ENCODE data around the gene BCKDK. TPM values are rescaled to one million over a fixed set of nuclear protein-coding genes. Genes with fewer than 3 reads are reported as not detected.

The BCKDK gene
- total RNA-seq, 1 experiment from 2014 or later = 58.3 TPM

DNA sequence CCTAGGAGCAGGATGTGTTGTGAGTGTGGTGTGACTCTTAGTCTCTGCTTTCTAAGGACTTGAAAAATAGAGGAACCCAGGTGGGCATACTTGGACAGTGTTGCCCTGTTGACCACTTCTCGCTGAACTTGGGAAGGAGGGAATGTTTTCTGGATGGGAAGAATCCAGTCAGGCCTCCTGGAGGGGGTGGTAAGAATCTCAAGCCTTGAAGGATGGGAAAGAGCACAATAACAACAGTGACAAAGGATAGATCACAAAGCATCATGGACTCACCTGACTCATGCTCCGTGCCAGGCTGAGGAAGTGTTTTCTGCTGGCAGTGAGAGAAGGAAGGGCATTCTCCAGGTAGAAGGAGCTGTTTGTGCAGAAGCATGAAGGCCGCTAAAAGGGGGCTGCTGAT lies 17.7 kb downstream of the BCKDK start (continued):
- TF ChIP-seq, protein P1, sequence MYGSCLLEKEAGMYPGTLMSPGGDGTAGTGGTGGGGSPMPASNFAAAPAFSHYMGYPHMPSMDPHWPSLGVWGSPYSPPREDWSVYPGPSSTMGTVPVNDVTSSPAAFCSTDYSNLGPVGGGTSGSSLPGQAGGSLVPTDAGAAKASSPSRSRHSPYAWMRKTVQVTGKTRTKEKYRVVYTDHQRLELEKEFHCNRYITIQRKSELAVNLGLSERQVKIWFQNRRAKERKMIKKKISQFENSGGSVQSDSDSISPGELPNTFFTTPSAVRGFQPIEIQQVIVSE (CRISPR knock-in tag; IDR thresholded peaks at IDR 0.05; ENCODE audit: borderline replicate concordance) = no peak
- no peak for TF ChIP-seq SMAD3 (CRISPR knock-in tag; IDR thresholded peaks at IDR 0.05; ENCODE audit: borderline replicate concordance)
- TF ChIP-seq CREM (CRISPR knock-in tag; IDR thresholded peaks at IDR 0.05) = no peak
- TF ChIP-seq, protein P2, sequence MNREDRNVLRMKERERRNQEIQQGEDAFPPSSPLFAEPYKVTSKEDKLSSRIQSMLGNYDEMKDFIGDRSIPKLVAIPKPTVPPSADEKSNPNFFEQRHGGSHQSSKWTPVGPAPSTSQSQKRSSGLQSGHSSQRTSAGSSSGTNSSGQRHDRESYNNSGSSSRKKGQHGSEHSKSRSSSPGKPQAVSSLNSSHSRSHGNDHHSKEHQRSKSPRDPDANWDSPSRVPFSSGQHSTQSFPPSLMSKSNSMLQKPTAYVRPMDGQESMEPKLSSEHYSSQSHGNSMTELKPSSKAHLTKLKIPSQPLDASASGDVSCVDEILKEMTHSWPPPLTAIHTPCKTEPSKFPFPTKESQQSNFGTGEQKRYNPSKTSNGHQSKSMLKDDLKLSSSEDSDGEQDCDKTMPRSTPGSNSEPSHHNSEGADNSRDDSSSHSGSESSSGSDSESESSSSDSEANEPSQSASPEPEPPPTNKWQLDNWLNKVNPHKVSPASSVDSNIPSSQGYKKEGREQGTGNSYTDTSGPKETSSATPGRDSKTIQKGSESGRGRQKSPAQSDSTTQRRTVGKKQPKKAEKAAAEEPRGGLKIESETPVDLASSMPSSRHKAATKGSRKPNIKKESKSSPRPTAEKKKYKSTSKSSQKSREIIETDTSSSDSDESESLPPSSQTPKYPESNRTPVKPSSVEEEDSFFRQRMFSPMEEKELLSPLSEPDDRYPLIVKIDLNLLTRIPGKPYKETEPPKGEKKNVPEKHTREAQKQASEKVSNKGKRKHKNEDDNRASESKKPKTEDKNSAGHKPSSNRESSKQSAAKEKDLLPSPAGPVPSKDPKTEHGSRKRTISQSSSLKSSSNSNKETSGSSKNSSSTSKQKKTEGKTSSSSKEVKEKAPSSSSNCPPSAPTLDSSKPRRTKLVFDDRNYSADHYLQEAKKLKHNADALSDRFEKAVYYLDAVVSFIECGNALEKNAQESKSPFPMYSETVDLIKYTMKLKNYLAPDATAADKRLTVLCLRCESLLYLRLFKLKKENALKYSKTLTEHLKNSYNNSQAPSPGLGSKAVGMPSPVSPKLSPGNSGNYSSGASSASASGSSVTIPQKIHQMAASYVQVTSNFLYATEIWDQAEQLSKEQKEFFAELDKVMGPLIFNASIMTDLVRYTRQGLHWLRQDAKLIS (CRISPR knock-in tag; IDR thresholded peaks at IDR 0.05; ENCODE audit: borderline replicate concordance) = no peak
- TF ChIP-seq, protein P3, sequence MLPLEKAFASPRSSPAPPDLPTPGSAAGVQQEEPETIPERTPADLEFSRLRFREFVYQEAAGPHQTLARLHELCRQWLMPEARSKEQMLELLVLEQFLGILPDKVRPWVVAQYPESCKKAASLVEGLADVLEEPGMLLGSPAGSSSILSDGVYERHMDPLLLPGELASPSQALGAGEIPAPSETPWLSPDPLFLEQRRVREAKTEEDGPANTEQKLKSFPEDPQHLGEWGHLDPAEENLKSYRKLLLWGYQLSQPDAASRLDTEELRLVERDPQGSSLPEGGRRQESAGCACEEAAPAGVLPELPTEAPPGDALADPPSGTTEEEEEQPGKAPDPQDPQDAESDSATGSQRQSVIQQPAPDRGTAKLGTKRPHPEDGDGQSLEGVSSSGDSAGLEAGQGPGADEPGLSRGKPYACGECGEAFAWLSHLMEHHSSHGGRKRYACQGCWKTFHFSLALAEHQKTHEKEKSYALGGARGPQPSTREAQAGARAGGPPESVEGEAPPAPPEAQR (CRISPR knock-in tag; IDR thresholded peaks at IDR 0.05) = no peak
- no peak for TF ChIP-seq NFE2L1 (CRISPR knock-in tag; IDR thresholded peaks at IDR 0.05)
- TF ChIP-seq, protein P4, sequence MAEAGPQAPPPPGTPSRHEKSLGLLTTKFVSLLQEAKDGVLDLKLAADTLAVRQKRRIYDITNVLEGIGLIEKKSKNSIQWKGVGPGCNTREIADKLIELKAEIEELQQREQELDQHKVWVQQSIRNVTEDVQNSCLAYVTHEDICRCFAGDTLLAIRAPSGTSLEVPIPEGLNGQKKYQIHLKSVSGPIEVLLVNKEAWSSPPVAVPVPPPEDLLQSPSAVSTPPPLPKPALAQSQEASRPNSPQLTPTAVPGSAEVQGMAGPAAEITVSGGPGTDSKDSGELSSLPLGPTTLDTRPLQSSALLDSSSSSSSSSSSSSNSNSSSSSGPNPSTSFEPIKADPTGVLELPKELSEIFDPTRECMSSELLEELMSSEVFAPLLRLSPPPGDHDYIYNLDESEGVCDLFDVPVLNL (CRISPR knock-in tag; IDR thresholded peaks at IDR 0.05; ENCODE audit: borderline replicate concordance, low read depth) = no peak
- TF ChIP-seq ATF1 (CRISPR knock-in tag; IDR thresholded peaks at IDR 0.05) = no peak
- TF ChIP-seq TEAD1 (CRISPR knock-in tag; IDR thresholded peaks at IDR 0.05) = no peak
- no peak for TF ChIP-seq ZNF121 (CRISPR knock-in tag; IDR thresholded peaks at IDR 0.05)
- TF ChIP-seq, protein P5, sequence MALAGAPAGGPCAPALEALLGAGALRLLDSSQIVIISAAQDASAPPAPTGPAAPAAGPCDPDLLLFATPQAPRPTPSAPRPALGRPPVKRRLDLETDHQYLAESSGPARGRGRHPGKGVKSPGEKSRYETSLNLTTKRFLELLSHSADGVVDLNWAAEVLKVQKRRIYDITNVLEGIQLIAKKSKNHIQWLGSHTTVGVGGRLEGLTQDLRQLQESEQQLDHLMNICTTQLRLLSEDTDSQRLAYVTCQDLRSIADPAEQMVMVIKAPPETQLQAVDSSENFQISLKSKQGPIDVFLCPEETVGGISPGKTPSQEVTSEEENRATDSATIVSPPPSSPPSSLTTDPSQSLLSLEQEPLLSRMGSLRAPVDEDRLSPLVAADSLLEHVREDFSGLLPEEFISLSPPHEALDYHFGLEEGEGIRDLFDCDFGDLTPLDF (CRISPR knock-in tag; IDR thresholded peaks at IDR 0.05) = no peak

DNA sequence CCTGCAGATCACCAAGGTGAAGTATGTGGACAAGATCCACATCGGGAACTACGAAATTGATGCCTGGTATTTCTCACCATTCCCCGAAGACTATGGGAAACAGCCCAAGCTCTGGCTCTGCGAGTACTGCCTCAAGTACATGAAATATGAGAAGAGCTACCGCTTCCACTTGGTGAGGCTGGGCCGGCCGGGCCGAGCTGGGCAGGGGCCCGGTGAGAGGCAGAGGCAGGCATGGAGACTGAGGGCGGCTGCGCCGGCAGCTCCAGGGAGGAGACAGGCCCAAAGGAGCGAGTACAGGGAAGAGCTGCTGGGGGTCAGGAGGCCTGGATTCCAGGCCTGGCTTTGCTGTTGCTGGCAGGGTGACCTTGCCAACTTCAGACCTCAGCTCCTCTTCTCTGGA lies 19.0 kb downstream of the BCKDK start:
- Mint-ChIP-seq H3K27me3 (ENCODE audit: low read depth) (no peaks in the 10 kb centered on the region), H3K4me3 (no peak overlapping the region), H3K36me3 (peaks cover 17% of the 10 kb centered on the region), H3K27ac (0 out of 2 replicates have a peak overlapping the region, but pooled peaks have one; percentile 60), H3K4me1 (peaks cover 20% of the 10 kb centered on the region), H3K9me3 (no peaks in the 10 kb centered on the region)
- DNase-seq (ENCODE audit: low spot score) = no peak
- CTCF ChIA-PET = interaction anchor here (0.6 to 2.1 kb wide), 4 partner anchors 10 to 541 kb away, joined by 3 to 10 read pairs (median 3); partner anchors contain the start of gene KAT8
- no peak for ATAC-seq
- POLR2A ChIA-PET = interaction anchor here (1.1 kb wide), 1 partner anchor 10 kb away, joined by 4 read pairs; the partner anchor contains the start of gene KAT8
- TF ChIP-seq, protein P2 (CRISPR knock-in tag; IDR thresholded peaks at IDR 0.05; ENCODE audit: borderline replicate concordance) = no peak
- TF ChIP-seq, protein P3 (CRISPR knock-in tag; IDR thresholded peaks at IDR 0.05) = no peak
- no peak for TF ChIP-seq FOXK1 (CRISPR knock-in tag; IDR thresholded peaks at IDR 0.05)
- TF ChIP-seq NR2C2 (CRISPR knock-in tag; IDR thresholded peaks at IDR 0.05) = no peak
- no peak for TF ChIP-seq JAZF1 (CRISPR knock-in tag; IDR thresholded peaks at IDR 0.05)
- TF ChIP-seq, protein P6, sequence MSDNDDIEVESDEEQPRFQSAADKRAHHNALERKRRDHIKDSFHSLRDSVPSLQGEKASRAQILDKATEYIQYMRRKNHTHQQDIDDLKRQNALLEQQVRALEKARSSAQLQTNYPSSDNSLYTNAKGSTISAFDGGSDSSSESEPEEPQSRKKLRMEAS (CRISPR knock-in tag; IDR thresholded peaks at IDR 0.05) = no peak
- no peak for TF ChIP-seq EMX1 (CRISPR knock-in tag; IDR thresholded peaks at IDR 0.05)
- TF ChIP-seq ETV6 (CRISPR knock-in tag; IDR thresholded peaks at IDR 0.05) = no peak
- TF ChIP-seq, protein P7, sequence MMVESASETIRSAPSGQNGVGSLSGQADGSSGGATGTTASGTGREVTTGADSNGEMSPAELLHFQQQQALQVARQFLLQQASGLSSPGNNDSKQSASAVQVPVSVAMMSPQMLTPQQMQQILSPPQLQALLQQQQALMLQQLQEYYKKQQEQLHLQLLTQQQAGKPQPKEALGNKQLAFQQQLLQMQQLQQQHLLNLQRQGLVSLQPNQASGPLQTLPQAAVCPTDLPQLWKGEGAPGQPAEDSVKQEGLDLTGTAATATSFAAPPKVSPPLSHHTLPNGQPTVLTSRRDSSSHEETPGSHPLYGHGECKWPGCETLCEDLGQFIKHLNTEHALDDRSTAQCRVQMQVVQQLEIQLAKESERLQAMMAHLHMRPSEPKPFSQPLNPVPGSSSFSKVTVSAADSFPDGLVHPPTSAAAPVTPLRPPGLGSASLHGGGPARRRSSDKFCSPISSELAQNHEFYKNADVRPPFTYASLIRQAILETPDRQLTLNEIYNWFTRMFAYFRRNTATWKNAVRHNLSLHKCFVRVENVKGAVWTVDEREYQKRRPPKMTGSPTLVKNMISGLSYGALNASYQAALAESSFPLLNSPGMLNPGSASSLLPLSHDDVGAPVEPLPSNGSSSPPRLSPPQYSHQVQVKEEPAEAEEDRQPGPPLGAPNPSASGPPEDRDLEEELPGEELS (CRISPR knock-in tag; IDR thresholded peaks at IDR 0.05) = no peak
- no peak for TF ChIP-seq GRHL2 (CRISPR knock-in tag; IDR thresholded peaks at IDR 0.05; ENCODE audit: insufficient replicate concordance, severe bottlenecking)

Data from WTC11 (cell line).